Cardiac muscle cell (in vitro differentiated cells and primary cell): ENCODE measurements around the gene EDNRA. TPM values are rescaled to one million over a fixed set of nuclear protein-coding genes. Genes with fewer than 3 reads are reported as not detected.

Experiments
- DNase-seq, 2 donors: peaks; one replicate each; pipeline versions ENCODE4 v3.0.0 to v3.0.0-alpha.2; 2010 to 2017; ENCODE audit warnings: low read depth in 1 of 2, low spot score in 1 of 2
- H3K27ac ChIP-seq: fragments of 200-600 bp; sonication (generic); 2 replicates; pipeline ENCODE4 v1.5.1; 2016
- H3K27me3 ChIP-seq: fragments of 200-600 bp; sonication (generic); 2 replicates; pipeline ENCODE4 v1.6.0; 2016; ENCODE audit warnings: control low read depth
- H3K36me3 ChIP-seq: fragments of 200-600 bp; sonication (generic); 2 replicates; pipeline ENCODE4 v1.5.1; 2016; ENCODE audit warnings: control low read depth
- H3K4me1 ChIP-seq: fragments of 200-600 bp; sonication (generic); 2 replicates; pipeline ENCODE4 v1.8.1; 2017; ENCODE audit warnings: low read depth, mild to moderate bottlenecking, mixed run types
- H3K4me3 ChIP-seq: fragments of 200-600 bp; sonication (generic); 2 replicates; pipeline ENCODE4 v1.5.1; 2016; ENCODE audit warnings: mild to moderate bottlenecking
- H3K9me3 ChIP-seq: fragments of 200-600 bp; sonication (generic); 2 replicates; pipeline ENCODE4 v1.5.1; 2017; ENCODE audit warnings: low read depth, mild to moderate bottlenecking, control low read depth
- CTCF ChIP-seq: IDR thresholded peaks from 2 replicates; pipeline ENCODE4 v1.5.1; 2012; ENCODE audit warnings: low read depth, mild to moderate bottlenecking, low read length
- polyA plus RNA-seq: library from polyadenylated mRNA; unstranded; fragments of >200 nt; fragmentation: Nextera tagmentation; extraction: Ambion mirVana; gene quantifications from 2 replicates; pipeline ENCODE4 v1.2.1, GENCODE V29; 2016
- total RNA-seq: library from RNA; depleted of rRNA; stranded (reverse); fragments of >200 nt; gene quantifications from 2 replicates; pipeline ENCODE4 v1.2.3, GENCODE V29; 2016

EDNRA gene
- total and polyA plus RNA-seq, 2 experiments from 2014 or later: 24.2 to 43.1 TPM

GRCh38 chr4:147586637-147587036 is 105.7 kb downstream of the EDNRA start:
- H3K36me3 ChIP-seq: no peaks in the 10 kb centered on the region
- DNase-seq: peak in 1 of 2 donors; percentile 2
- TF ChIP-seq CTCF: no peak
- no peaks in the 10 kb centered on the region for H3K27me3 ChIP-seq
- H3K9me3 ChIP-seq: no peaks in the 10 kb centered on the region
- H3K4me3 ChIP-seq: no peak overlapping the region
- no peak overlapping the region for H3K27ac ChIP-seq
- H3K4me1 ChIP-seq: peaks cover 13% of the 10 kb centered on the region

- no peak overlapping the region for H3K4me3 ChIP-seq
- H3K9me3 ChIP-seq: no peaks in the 10 kb centered on the region
- no peak overlapping the region for H3K27ac ChIP-seq
- H3K4me1 ChIP-seq: peaks cover 13% of the 10 kb centered on the region
- no peak for TF ChIP-seq CTCF
- H3K36me3 ChIP-seq: no peaks in the 10 kb centered on the region
- no peak for DNase-seq
- H3K27me3 ChIP-seq: no peaks in the 10 kb centered on the region
Measured at GRCh38 chr4:147587041-147587440, 106.1 kb downstream of the EDNRA start.

- no peak for TF ChIP-seq CTCF
- H3K27ac ChIP-seq: no peak overlapping the region
- no peak overlapping the region for H3K4me3 ChIP-seq
- no peaks in the 10 kb centered on the region for H3K9me3 ChIP-seq
- H3K4me1 ChIP-seq: peaks cover 13% of the 10 kb centered on the region
- H3K36me3 ChIP-seq: no peaks in the 10 kb centered on the region
- no peak for DNase-seq
- no peaks in the 10 kb centered on the region for H3K27me3 ChIP-seq
Measured at GRCh38 chr4:147589586-147589985, 108.7 kb downstream of the EDNRA start.

- no peaks in the 10 kb centered on the region for H3K27me3 ChIP-seq
- H3K36me3 ChIP-seq: no peaks in the 10 kb centered on the region
- peaks cover 13% of the 10 kb centered on the region for H3K4me1 ChIP-seq
- H3K4me3 ChIP-seq: no peak overlapping the region
- no peaks in the 10 kb centered on the region for H3K9me3 ChIP-seq
- DNase-seq: peak; percentile 75 to 85
- H3K27ac ChIP-seq: no peak overlapping the region
- TF ChIP-seq CTCF: peak; percentile 71
Measured at GRCh38 chr4:147590249-147590920, 109.5 kb downstream of the EDNRA start.

- Histone ChIP-seq H3K9me3 (no peaks in the 10 kb centered on the region), H3K4me1 (peaks cover 11% of the 10 kb centered on the region), H3K36me3 (no peaks in the 10 kb centered on the region), H3K4me3 (no peak overlapping the region), H3K27me3 (no peaks in the 10 kb centered on the region), H3K27ac (no peak overlapping the region)
- no peak for TF ChIP-seq CTCF
- DNase-seq: peak in 1 of 2 donors; percentile 20
Measured at GRCh38 chr4:147591106-147591505, 110.2 kb downstream of the EDNRA start.
